B cell (primary cell): ENCODE data around the gene TIMM8B. TPM values are rescaled to one million over a fixed set of nuclear protein-coding genes. Genes with fewer than 3 reads are reported as not detected.

Experiments
- ATAC-seq: fragments of 200-7000 bp; cut with Tn5 transposase; one replicate; pipeline ENCODE4 v1.10.0; 2021; ENCODE audit warnings: low read depth, mild to moderate bottlenecking, moderate number of reproducible peaks, moderate library complexity
- CTCF ChIA-PET: fragments of 350-600 bp; sonication (Branson Sonifier 250); formaldehyde crosslinking; loops from one replicate; lab custom pipeline; 2021; ENCODE audit warnings: antibody characterized with exemption, inconsistent platforms; lab: Charles Lee
- POLR2A ChIA-PET: fragments of 350-600 bp; sonication (Branson Sonifier 250); formaldehyde crosslinking; loops from one replicate; lab custom pipeline; 2021; ENCODE audit warnings: antibody characterized with exemption; lab: Charles Lee
- DNase-seq: peaks from one replicate; pipeline ENCODE4 v3.0.0; 2013
- H2AFZ ChIP-seq: 2 replicates; pipeline ENCODE4 v1.6.1; 2012; ENCODE audit warnings: mild to moderate bottlenecking, low read depth, low read length; ENCODE audit not compliant: insufficient read depth, poor library complexity, severe bottlenecking
- H3K27ac ChIP-seq, 2 donors: 1 replicate in 1 of 2; 2 replicates in 1 of 2; pipeline ENCODE4 v1.5.1; 2012 to 2013; ENCODE audit warnings: low read length in 2 of 2, mild to moderate bottlenecking in 2 of 2, moderate library complexity in 1 of 2
- H3K27me3 ChIP-seq, 4 experiments: fragments of 200-600 bp in 1 of 4; sonication (generic) in 1 of 4; replicated peaks in 1 of 4; 1 replicate in 2 of 4; 2 replicates in 2 of 4; pipeline versions ENCODE4 v1.6.1 to v1.7.0; 2013 to 2016; ENCODE audit warnings: low read length in 3 of 4, mild to moderate bottlenecking in 2 of 4, mixed read lengths in 1 of 4, moderate library complexity in 1 of 4; ENCODE audit not compliant: insufficient read depth in 4 of 4, control insufficient read depth in 3 of 4; ENCODE audit errors: control extremely low read depth in 1 of 4
- H3K36me3 ChIP-seq, 2 experiments: replicated peaks in 1 of 2; 1 replicate in 1 of 2; 2 replicates in 1 of 2; pipeline versions ENCODE4 v1.6.1 to v1.7.1; 2013; ENCODE audit warnings: low read length in 1 of 2; ENCODE audit not compliant: insufficient read depth in 2 of 2, control insufficient read depth in 1 of 2; ENCODE audit errors: control extremely low read depth in 1 of 2, extremely low read depth in 1 of 2
- H3K4me1 ChIP-seq, 2 donors: fragments of 200-600 bp in 1 of 2; sonication (generic) in 1 of 2; 1 replicate in 1 of 2; 2 replicates in 1 of 2; pipeline versions ENCODE4 v1.5.1 to v1.6.1; 2013 to 2017; ENCODE audit warnings: low read length in 2 of 2; ENCODE audit not compliant: control insufficient read depth in 2 of 2, insufficient read depth in 2 of 2
- H3K4me2 ChIP-seq: replicated peaks from 2 replicates; pipeline ENCODE3; 2012; ENCODE audit warnings: mild to moderate bottlenecking, low read depth, low read length; ENCODE audit not compliant: poor library complexity, severe bottlenecking
- H3K4me3 ChIP-seq, 5 experiments: fragments of 200-600 bp in 1 of 5; sonication (generic) in 1 of 5; 1 replicate in 3 of 5; 2 replicates in 2 of 5; pipeline versions ENCODE4 v1.5.1 to v1.7.0; 2011 to 2016; ENCODE audit warnings: low read length in 4 of 5, mild to moderate bottlenecking in 4 of 5, low read depth in 2 of 5, control low read depth in 1 of 5, moderate library complexity in 1 of 5; ENCODE audit not compliant: insufficient read depth in 1 of 5; ENCODE audit errors: control extremely low read depth in 1 of 5, extremely low read depth in 1 of 5
- H3K79me2 ChIP-seq: fragments of 200-600 bp; sonication (generic); one replicate; pipeline ENCODE4 v1.6.0; 2016; ENCODE audit warnings: low read length; ENCODE audit not compliant: control insufficient read depth, insufficient read depth
- H3K9ac ChIP-seq: fragments of 200-600 bp; sonication (generic); 2 replicates; pipeline ENCODE4 v1.6.1; 2017; ENCODE audit warnings: mild to moderate bottlenecking, low read length, moderate library complexity
- H3K9me3 ChIP-seq, 3 donors: one replicate each; pipeline versions ENCODE4 v1.6.1 to v1.7.1; 2013; ENCODE audit warnings: low read length in 2 of 3; ENCODE audit not compliant: control insufficient read depth in 2 of 3, insufficient read depth in 1 of 3; ENCODE audit errors: control extremely low read depth in 1 of 3
- H4K20me1 ChIP-seq: 2 replicates; pipeline ENCODE4 v1.6.0; 2012; ENCODE audit warnings: mild to moderate bottlenecking, low read length; ENCODE audit not compliant: insufficient read depth, control insufficient read depth, poor library complexity, severe bottlenecking
- H3K27ac Mint-ChIP-seq: one replicate; pipeline ENCODE4 v1.8.0; 2021; ENCODE audit warnings: mixed read lengths
- H3K27me3 Mint-ChIP-seq: one replicate; pipeline ENCODE4 v1.8.0; 2021; ENCODE audit warnings: mixed read lengths
- H3K4me1 Mint-ChIP-seq: one replicate; pipeline ENCODE4 v1.8.0; 2021; ENCODE audit warnings: mixed read lengths
- H3K4me3 Mint-ChIP-seq: one replicate; pipeline ENCODE4 v1.8.0; 2021; ENCODE audit warnings: mixed read lengths
- H3K9me3 Mint-ChIP-seq: one replicate; pipeline ENCODE4 v1.8.0; 2022; ENCODE audit warnings: mixed read lengths; ENCODE audit not compliant: insufficient read depth
- CTCF ChIP-seq: fragments of 200-600 bp; IDR thresholded peaks from one replicate; pipeline ENCODE4 v1.8.0; 2022; ENCODE audit warnings: antibody characterized with exemption, mild to moderate bottlenecking
- EZH2 ChIP-seq: IDR thresholded peaks from 2 replicates; pipeline ENCODE4 v1.6.1; 2012; ENCODE audit warnings: borderline replicate concordance, low read depth, mild to moderate bottlenecking, moderate library complexity, low read length; ENCODE audit not compliant: insufficient read depth, poor library complexity, severe bottlenecking
- WGBS: methylation state at CpG from one replicate; pipeline ENCODE4 v1.1.5; 2013; ENCODE audit warnings: missing lambda C conversion rate; ENCODE audit not compliant: insufficient coverage; 5-methylcytosine and 5-hydroxymethylcytosine counted together
- intact Hi-C: fragments of 100-400 bp; cut with micrococcal nuclease; formaldehyde crosslinking; loops from one replicate; pipeline ENCODE4 v1.10.0; 2022
- polyA plus RNA-seq: library from polyadenylated mRNA; depleted of rRNA; stranded (reverse); fragments of >200 nt; gene quantifications from 2 replicates; pipeline ENCODE4 v1.2.3, GENCODE V29; 2012
- total RNA-seq, 2 donors: library from RNA; stranded (reverse); fragments of 120-200 nt in 1 of 2; gene quantifications; 1 replicate in 1 of 2; 2 replicates in 1 of 2; pipeline versions ENCODE4 v1.2.3 to v1.2.4, GENCODE V29; 2013 to 2022

Gene TIMM8B
- total and polyA plus RNA-seq, 2 donors (not counting 1 experiment from before 2014, with no cell fraction given): 12.0 to 25.5 TPM

DNA sequence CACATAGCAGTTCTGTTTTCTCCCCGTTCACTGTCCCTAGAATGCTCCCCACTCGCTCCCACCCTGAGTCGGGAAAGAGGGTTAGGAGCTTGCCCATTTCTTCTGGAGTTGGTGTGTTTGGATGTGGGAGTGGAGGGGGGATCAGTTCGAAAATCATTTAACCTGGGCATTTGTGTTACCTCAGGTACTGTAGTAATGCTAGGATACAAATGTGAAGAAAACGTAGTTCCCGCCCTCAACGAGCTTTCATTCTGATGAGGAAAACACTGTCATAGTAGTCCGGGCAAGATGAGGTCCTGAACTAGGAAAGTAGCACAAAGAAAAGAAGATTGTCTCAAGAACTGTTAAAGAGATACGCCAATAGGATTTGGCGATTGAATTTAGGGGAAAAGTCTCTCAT, 656 bp upstream of the TIMM8B start:
- no peaks in the 10 kb centered on the region for H3K27me3 ChIP-seq
- Mint-ChIP-seq H3K9me3 (no peaks in the 10 kb centered on the region), H3K27ac (peak overlapping the region; percentile 93), H3K27me3 (no peaks in the 10 kb centered on the region), H3K4me1 (peaks cover 42% of the 10 kb centered on the region), H3K4me3 (peak overlapping the region; percentile 89)
- peak overlapping the region; percentile 93 for H3K9ac ChIP-seq
- H3K4me3 ChIP-seq: peak overlapping the region; percentile 73 to 100 (median 97)
- peaks cover 48% of the 10 kb centered on the region for H3K79me2 ChIP-seq
- peak; percentile 13 for DNase-seq
- ChIA-PET POLR2A (interaction anchor here (0.6 to 1.1 kb wide), 4 partner anchors 14 to 216 kb away, joined by 3 to 7 read pairs (median 4); partner anchors contain the start of gene ALG9), CTCF (interaction anchor here (0.7 to 2.0 kb wide), 7 partner anchors 11 to 193 kb away, joined by 3 to 6 read pairs (median 4); no protein-coding TSS in a partner anchor)
- H4K20me1 ChIP-seq: no peaks in the 10 kb centered on the region
- H3K4me2 ChIP-seq: peak overlapping the region; percentile 91
- no peaks in the 10 kb centered on the region for H3K9me3 ChIP-seq
- peaks cover 18 to 21% of the 10 kb centered on the region in 2 donors for H3K4me1 ChIP-seq
- peaks cover 3 to 56% of the 10 kb centered on the region in 2 experiments for H3K36me3 ChIP-seq
- H3K27ac ChIP-seq: peak overlapping the region; percentile 77 to 91
- WGBS: 38% methylated on average over 7 of the region's 10 CpGs
- TF ChIP-seq EZH2: no peak
- no peak for TF ChIP-seq CTCF
- intact Hi-C loops: loop anchor here (2.0 kb wide), 2 partner anchors 216 to 1686 kb away; partner anchors contain the start of genes ALG9 and ZW10
- H2AFZ ChIP-seq: peak overlapping the region; percentile 91
- ATAC-seq: no peak

- Histone ChIP-seq H4K20me1 (no peaks in the 10 kb centered on the region), H3K4me1 (peaks cover 18 to 21% of the 10 kb centered on the region in 2 donors), H3K79me2 (peaks cover 43% of the 10 kb centered on the region), H3K4me3 (peak overlapping the region; percentile 73 to 100 (median 97)), H3K27ac (peak overlapping the region; percentile 77 to 91), H3K36me3 (peaks cover 1 to 53% of the 10 kb centered on the region in 2 experiments), H3K27me3 (no peaks in the 10 kb centered on the region), H3K9ac (peak overlapping the region; percentile 93), H3K9me3 (no peaks in the 10 kb centered on the region), H2AFZ (peak overlapping the region; percentile 91), H3K4me2 (peak overlapping the region; percentile 91)
- CTCF ChIA-PET: interaction anchor here (0.6 to 2.0 kb wide), 8 partner anchors 10 to 215 kb away, joined by 3 to 6 read pairs (median 4); no protein-coding TSS in a partner anchor
- no peak for ATAC-seq
- no peak for TF ChIP-seq EZH2
- no peak for TF ChIP-seq CTCF
- Mint-ChIP-seq H3K27ac (peak overlapping the region; percentile 93), H3K9me3 (no peaks in the 10 kb centered on the region), H3K27me3 (no peaks in the 10 kb centered on the region), H3K4me1 (peaks cover 42% of the 10 kb centered on the region), H3K4me3 (peak overlapping the region; percentile 89)
- intact Hi-C loops: loop anchor here (1.0 to 2.0 kb wide), 7 partner anchors 12 to 1687 kb away; partner anchors contain the start of genes ALG9, CFAP68, DLAT and FDXACB1
- no peak for DNase-seq
- WGBS: 4% methylated on average over 10 of the region's 19 CpGs
- POLR2A ChIA-PET: interaction anchor here (1.0 to 1.4 kb wide), 3 partner anchors 11 to 215 kb away, joined by 3 to 4 read pairs (median 4); partner anchors contain the start of genes ALG9 and NKAPD1
Measured at GRCh38 chr11:112085822-112086421, 634 bp downstream of the TIMM8B start.
